GM18502 (cell line): ENCODE data around the gene CDSN.
"Not testable (repeated sequence)": the region's sequence is repeated elsewhere in the genome, so short reads cannot be mapped to it uniquely, and the experiment has no call there.

Experiments
- ATAC-seq: cut with Tn5 transposase; IDR thresholded peaks from one replicate; pipeline ENCODE4 v1.9.1; 2021; ENCODE audit warnings: mild to moderate bottlenecking; ENCODE audit not compliant: unreplicated experiment, poor library complexity

Gene CDSN

GRCh38 chr6:31091680-31092079 is 28.6 kb downstream of the CDSN start:
- ATAC-seq = no peak

DNA sequence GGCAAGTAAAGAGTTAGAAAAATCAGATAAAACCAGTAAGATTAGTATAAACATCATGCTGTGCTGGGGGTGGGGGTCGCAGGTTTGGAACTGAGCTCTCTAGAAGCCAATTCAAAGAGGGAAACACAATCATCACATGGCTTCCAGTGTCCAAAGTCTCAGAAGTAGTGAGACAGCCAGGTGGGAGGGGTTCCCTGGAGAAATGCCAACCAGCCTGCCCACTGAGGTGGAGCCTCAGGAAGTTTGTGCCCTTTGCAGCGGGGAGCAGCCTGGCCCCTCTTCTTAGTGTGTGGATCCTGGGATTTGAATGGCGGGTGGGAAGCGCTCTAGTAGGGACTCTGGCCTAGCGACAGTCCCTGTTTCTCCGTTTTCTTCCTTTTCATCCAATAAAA is 29.3 kb downstream of the CDSN start:
- ATAC-seq = no peak

DNA sequence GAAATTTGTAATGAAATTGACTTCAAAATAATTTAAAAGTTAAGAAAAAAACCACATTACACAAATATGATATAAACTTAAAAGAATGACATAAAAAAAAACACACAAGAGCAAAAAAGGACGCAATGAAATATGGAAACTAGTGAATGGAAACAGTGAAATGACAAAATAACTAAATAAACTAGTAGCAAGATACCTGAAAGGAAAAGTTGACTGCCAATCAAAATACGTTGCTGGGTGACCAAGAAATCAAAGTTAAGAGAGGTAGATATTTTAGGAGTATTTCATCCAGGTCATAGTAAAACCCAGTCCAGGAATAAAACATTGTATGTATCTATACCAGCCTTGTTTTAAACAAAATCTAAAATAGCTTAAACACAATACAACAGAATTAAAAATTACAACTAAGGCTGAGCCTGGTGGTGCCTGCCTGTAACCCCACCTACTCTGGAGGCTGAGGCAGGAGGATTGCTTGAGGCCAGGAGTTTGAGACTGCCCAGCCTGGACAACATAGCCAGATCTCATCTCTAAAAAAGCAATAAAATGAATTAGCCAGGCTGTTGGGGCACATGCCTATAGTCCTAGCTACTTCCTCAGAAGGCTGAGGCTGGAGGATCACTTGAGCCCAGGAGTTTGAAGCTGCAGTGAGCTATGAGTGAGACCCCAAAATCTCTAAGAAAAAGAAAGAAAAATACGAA is 29.8 kb downstream of the CDSN start:
- ATAC-seq = no peak

DNA sequence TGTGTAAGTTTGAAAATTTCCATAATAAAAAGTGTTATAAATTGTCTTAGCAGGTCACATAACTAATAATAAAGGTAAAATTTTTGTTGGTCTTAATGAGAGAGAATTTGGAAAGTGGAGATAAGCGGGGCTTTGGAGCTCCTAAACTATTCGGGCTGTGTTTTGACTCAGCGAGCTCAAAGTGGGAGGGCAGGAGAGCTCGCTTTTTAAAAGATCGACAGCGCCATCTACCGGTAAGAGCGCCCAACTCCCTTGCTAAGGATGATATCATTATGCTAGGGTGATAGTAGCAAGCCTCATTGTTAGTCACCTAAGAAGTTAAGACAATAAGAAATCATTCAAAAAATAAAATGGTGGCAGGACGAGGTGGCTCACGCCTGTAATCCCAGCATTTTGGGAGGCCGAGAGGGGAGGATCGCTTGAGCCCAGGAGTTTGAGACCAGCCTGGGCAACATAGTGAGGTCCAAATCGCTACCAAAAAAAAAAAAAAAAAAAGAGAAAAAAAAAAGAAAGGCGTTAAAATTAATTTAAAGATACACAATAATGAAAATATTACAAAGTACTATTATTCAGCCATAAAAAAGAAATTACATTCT is 32.7 kb downstream of the CDSN start:
- no peak for ATAC-seq

DNA sequence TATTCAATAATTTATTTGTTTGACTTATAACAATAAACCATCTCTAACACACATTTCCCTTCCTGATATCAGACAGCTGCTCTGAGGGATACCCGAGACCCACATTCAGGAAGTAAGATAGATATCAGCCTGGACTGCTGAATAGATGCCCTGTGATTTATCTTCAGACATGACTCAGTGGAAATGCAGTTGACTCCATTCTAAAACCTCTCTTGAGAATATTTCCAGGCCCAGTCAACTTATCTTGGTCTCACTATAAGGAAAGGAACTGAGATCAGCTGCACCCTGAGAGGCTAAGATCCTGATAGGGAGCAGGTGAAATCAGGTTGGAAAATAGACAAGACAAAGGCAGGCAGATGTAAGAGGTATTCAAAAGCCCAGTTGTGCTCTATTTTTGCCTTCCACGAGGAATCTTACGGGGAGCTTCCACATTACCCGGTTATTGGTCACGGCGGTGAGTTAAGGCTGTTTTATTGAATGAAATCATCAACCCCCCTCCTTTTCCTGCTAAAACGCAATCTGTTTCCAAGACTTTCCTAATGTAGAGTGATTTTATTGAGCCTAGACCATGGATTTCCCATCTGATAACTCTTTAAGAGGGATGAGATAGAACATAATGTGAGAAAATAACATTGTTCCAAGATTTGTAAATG is 33.3 kb downstream of the CDSN start:
- ATAC-seq = no peak

DNA sequence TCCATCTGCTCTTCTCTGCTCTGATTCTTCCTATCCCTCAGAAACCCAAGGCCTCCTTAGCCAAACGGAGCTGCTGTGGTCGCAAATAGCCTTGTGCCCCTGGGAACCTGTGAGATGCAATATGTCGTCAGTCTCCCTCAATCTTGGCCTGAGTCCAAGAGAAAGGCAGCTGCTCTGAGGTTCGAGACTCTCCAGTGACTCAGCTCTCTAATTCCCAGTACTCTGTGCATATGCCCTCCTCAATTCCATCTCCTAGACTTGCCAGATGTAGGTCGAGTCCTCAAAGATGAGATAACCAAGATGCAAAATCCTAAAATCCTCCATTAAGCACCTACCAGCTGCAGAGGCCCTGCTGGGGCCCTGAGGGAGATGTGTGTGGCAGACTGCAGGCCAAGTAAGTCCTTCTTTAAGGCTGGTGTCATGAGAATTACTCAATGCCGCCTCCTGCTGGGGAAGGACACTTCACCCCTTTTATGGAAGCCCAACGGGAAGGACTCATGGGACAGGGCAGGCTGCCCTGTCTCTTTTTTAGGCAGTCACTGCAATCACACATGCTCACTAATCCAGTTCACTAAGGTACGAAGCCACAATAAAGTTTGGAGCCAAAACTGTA is 36.4 kb downstream of the CDSN start:
- no peak for ATAC-seq

DNA sequence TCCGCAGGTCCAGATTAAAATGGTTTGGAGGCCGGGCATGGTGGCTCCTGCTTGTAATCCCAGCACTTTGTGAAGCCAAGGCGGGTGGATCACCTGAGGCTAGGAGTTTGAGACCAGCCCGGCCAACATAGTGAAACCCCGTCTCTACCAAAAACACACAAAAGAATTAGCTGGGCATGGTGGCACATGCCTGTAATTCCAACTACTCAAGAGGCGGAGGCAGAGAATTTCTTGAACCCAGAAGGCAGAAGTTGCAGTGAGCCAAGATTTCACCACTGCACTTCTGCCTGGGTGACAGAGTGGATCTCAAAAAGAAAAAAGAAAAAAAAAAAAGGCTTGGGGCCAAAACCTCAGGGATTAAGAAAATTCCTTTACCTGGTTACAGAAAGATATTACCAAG is 38.4 kb downstream of the CDSN start:
- ATAC-seq = no peak

GRCh38 chr6:31079656-31080261 is 40.5 kb downstream of the CDSN start:
- no peak for ATAC-seq

- ATAC-seq = no peak
These were observed 43.6 kb downstream of the CDSN start for GRCh38 chr6:31076611-31077010.

DNA sequence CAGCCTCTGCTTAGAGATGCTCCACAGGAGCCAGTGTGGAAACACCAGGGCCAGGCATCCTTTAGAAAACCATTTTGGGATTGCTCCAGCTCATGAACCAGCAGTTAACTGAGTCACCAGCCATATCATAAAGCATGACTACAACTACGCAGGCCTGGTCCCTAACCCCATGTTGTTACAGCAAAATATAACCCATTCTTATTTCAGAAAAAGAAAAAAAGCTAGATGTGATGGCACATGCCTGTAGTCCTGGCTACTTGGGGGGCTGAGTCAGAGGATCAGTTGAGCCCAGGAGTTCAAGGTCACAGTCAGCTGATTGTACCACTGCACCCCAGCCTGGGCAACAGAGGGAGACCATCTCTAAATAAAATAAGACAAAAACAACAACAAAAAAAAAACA is 44.7 kb downstream of the CDSN start:
- no peak for ATAC-seq

GRCh38 chr6:31074401-31074800 is 45.8 kb downstream of the CDSN start:
- ATAC-seq = no peak

DNA sequence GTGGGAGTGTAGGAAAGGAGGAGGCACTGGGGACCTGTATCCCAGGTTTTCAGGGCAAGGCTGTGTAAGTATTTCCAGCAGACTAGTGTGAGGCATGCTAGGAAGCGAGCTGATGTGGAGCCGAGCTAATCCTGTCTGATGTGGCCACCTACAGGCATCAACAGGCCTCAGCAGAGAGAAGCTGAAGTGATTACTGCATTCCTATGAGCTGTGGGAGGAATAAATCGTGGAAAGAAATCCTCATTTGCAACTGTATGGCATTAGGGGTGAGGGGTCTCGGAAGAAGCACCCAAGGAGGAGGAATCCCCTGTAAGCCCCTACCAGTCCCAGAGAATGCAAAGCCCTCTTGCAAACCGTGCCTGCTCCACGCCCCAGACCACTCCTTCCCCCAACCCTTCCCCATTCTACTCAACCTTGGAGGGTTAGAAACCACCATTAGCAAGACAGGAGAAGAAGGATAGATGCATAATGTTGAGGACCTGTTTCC is 49.5 kb downstream of the CDSN start:
- no peak for ATAC-seq

GRCh38 chr6:31068669-31069340 is 51.4 kb downstream of the CDSN start:
- no peak for ATAC-seq

GRCh38 chr6:31067891-31068668 is 52.2 kb downstream of the CDSN start:
- not testable (repeated sequence) for ATAC-seq

DNA sequence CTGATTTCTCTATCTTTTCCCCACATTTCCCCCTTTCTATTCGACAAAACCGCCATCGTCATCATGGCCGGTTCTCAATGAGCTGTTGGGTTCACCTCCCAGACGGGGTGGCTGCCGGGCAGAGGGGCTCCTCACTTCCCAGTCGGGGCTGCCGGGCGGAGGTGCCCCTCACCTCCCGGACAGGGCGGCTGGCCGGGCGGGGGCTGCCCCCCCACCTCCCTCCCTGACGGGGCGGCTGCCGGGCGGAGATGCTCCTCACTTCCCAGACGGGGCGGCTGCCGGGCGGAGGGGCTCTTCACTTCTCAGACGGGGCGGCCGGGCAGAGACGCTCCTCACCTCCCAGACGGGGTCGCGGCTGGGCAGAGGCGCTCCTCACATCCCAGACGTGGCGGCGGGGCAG is 53.2 kb downstream of the CDSN start:
- ATAC-seq = not testable (repeated sequence)

DNA sequence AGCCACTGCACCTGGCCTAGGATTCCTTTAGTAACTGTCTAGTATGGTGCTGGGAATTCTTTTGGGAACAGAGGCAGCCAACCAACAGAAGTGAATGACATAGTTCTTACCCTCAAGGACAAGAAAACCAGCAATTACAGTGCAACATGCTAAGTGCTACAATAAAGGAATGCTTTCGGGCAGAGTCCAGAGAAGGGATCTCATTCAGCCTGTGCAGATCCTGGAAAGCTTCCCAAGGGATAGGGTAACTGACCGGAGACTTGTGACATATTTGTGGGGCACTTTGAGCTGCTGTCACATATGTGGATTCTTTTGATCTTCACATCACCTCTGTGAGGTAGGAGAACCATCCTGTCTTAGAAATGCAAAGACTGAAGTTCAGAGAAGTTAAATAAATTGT is 54.7 kb downstream of the CDSN start:
- ATAC-seq = no peak
